Right ventricle myocardium superior (tissue), 1 donor: Measurements from ENCODE around the gene ZHX3. TPM values are rescaled to one million over a fixed set of nuclear protein-coding genes. Genes with fewer than 3 reads are reported as not detected.
A peak's percentile ranks its signal among the peaks of the same experiment; 100 is the strongest.

Source experiments
- ATAC-seq: fragments of 200-7000 bp; cut with Tn5 transposase; one replicate; pipeline ENCODE4 v1.9.1; 2020; ENCODE audit warnings: mild to moderate bottlenecking; ENCODE audit not compliant: poor library complexity
- DNase-seq: peaks from one replicate; pipeline ENCODE4 v3.0.0-alpha.2; 2020
- intact Hi-C: fragments of 100-400 bp; cut with DNase I; formaldehyde crosslinking; loops from one replicate; pipeline ENCODE4 v1.11.2; 2022
- total RNA-seq: library from RNA; stranded (reverse); fragmentation: NEBNext Ultra II Directional; extraction: Animal tissue kit (Norgen Biotek cat#: 25700); gene quantifications from one replicate; pipeline ENCODE4 v1.2.1, GENCODE V29; 2021
- donor health status: DM: no; HTN: yes; CAD: no; lungs with severe emphysema.

ZHX3 gene
- total RNA-seq, 1 donor from 2014 or later: 31.7 TPM

DNA sequence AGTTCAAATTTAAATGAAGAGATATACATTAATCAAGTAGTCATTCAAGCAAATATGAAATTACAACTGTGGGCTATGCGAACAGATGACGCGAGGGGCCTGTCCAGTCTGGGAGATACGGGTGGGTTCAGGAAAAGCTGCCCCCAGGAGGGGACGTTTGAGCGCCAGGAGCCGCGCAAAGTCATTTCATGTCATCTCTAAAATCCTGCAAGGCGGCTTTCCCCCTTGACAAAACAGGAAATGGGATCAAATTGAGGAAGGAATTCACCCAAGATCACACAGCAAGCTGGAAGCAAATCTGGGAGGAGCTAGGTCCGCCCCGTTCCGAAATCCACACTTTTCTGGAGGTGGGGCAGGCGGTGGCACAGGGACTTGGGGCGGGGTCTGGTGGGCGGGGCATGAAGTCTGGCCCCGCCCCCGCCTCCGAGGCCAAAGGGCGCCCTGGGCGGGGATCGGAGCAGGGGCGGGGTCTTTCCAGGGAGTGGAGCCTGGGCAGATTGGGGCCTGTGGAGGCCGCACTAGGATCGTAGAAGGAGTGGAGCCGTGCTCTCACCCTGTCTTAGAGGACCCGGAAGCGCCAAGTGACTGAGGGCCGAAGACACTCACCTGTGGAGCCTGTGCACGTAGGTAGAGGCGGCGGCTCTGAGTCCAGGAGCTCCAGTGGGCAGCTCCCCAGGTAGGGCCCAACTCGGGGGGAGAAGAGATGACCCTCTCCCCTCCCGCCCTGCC, 23.0 kb upstream of the ZHX3 start, which contains the start of gene LPIN3:
TSS of gene LPIN3 (plus strand) at position 495 of the 729 bp plus-strand sequence. CDS start 4,983 bp downstream, outside the sequence.
- DNase-seq: peak; percentile 93
- intact Hi-C loops: loop anchor here (1.0 to 5.0 kb wide), 2 partner anchors 72 to 167 kb away; no protein-coding TSS in a partner anchor
- ATAC-seq: peak; percentile 96

DNA sequence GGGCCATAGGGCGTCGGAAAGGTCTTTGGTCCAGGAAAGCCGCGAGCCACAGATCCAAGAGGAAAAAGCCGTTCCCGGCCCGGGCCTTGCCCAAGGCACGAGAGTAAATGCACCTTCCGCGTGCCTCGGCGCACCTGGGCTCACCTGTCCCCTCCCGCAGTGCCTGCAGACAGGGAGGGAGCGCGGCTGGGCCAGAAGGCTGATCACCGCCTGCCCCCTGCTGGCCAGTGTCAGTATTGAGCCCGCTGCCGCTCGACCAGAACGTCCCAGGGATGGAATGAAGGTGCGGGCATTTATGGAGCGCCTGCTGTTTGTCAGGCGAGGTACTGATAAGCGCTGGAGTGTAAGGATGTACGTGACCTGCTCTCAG, 22.4 kb upstream of the ZHX3 start:
- peak; percentile 89 for ATAC-seq
- peak; percentile 91 for DNase-seq
- intact Hi-C loops: loop anchor here (1.0 to 10.0 kb wide), 4 partner anchors 72 to 205 kb away; partner anchors contain the start of gene PLCG1

- DNase-seq (peak; percentile 3), ATAC-seq (no peak)
Observed at GRCh38 chr20:41336711-41337492, 19.4 kb upstream of the ZHX3 start.

GRCh38 chr20:41335591-41335990, 18.1 kb upstream of the ZHX3 start:
- intact Hi-C loops: loop anchor here (5.0 to 10.0 kb wide), 2 partner anchors 103 to 201 kb away; partner anchors contain the start of gene PLCG1
- ATAC-seq: no peak
- no peak for DNase-seq

More at GRCh38 chr20:41336711-41337492, 19.4 kb upstream of the ZHX3 start:
- intact Hi-C loops: loop anchor here (5.0 to 10.0 kb wide), 2 partner anchors 105 to 202 kb away; partner anchors contain the start of gene PLCG1

DNA sequence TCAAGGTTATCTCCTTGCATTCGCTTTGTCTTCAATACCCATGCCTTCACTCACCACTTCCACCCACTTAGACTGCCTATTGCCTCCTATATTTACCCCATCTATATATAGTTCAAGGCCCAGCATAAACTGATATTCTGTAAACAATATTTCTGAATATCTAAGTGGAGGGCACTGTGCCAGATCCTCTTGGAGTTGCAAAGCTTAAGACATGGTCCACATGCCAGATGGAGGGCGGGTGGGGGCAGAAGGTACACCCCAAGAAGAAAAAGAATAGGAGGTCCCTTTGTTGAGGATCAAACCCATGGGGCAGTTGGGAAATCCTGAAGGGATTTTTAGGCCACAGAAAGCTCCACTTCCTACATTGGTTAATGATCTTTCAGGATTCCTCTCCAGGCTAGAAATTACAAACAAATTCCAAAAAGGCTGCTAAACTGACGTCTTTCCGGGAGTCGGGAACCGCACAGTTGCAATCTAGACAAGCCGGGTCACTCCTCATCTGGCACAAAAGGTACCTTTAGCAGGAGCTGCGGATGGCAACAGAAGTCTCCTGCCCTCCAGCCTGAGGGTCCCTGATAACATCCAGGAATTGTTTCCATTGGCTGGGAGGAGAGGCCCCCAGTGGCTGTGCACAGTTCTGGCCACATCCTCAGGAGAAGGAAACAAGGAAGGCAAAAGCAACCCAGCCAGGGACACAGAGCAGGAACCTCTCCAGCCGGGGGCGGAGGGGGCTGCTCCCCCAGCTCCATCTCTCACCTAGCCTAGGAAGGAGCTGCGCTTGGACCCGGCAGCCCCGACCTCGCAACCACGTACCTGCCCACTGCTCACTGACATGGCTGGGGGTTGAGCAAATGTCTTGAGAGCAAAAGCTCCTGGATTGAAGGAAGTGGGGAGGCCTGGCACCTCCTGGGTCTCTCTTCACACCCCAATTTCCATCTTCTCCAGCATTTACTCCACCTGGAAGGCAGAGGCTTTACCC, 17.2 kb upstream of the ZHX3 start:
- DNase-seq (no peak), ATAC-seq (no peak)
- intact Hi-C loops: loop anchor here (5.0 to 10.0 kb wide), 2 partner anchors 102 to 200 kb away; partner anchors contain the start of gene PLCG1

DNA sequence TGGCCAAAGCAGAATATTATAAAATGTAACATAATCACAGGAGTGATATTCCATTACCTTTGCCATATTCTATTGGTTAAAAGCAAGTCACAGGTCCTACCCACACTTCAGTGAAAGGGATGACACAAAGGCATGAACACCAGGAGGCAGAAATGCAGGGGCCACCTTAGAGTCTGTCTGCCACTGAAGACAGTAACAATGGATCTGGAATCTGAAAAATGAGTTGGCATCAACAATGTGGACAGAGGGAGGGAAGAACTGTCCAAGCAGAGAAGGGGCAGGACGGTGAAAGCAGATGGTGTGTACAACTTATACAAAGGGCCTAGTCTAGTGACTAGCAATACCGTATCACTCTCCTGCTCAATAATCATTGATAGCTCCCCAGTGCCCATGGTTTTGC, 16.5 kb upstream of the ZHX3 start:
- intact Hi-C loops: loop anchor here (10.0 kb wide), 1 partner anchor 199 kb away; the partner anchor contains the start of gene PLCG1
- DNase-seq (no peak), ATAC-seq (no peak)

- DNase-seq (no peak), ATAC-seq (no peak)
- intact Hi-C loops: loop anchor here (10.0 kb wide), 1 partner anchor 197 kb away; the partner anchor contains the start of gene PLCG1
Observed at GRCh38 chr20:41331731-41332130, 14.2 kb upstream of the ZHX3 start.

DNA sequence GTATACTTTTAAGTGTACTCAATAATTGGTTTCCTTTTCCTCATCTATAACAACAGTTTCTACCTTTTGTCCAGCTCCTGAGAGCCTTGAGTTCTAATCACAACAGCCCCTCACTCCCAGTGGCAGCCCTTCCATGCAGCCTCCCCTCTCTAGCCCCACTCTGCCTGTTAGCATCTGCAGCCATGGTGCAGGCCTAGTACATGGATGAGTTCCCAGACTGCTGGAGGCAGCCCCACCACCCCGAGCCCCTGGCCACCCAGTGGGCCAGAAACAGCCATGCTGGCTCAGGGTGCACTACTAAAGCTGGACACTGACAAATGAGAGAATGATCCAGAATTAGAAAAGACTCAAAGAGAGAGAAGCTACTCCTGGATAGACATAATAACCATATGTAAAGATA, 13.4 kb upstream of the ZHX3 start:
- intact Hi-C loops: loop anchor here (10.0 kb wide), 1 partner anchor 196 kb away; the partner anchor contains the start of gene PLCG1
- ATAC-seq (no peak), DNase-seq (no peak)

- ATAC-seq (no peak), DNase-seq (no peak)
- intact Hi-C loops: loop anchor here (10.0 kb wide), 1 partner anchor 196 kb away; the partner anchor contains the start of gene PLCG1
Observed at GRCh38 chr20:41330343-41330720, 12.8 kb upstream of the ZHX3 start.

- peak; percentile 94 for ATAC-seq
- DNase-seq: peak; percentile 82
- intact Hi-C loops: loop anchor here (10.0 kb wide), 1 partner anchor 195 kb away; the partner anchor contains the start of gene PLCG1
Observed at GRCh38 chr20:41329435-41330342, 12.2 kb upstream of the ZHX3 start.

- intact Hi-C loops: no loop called here
- no peak for ATAC-seq
- DNase-seq: no peak
Observed at GRCh38 chr20:41327178-41327577, 9.6 kb upstream of the ZHX3 start.

DNA sequence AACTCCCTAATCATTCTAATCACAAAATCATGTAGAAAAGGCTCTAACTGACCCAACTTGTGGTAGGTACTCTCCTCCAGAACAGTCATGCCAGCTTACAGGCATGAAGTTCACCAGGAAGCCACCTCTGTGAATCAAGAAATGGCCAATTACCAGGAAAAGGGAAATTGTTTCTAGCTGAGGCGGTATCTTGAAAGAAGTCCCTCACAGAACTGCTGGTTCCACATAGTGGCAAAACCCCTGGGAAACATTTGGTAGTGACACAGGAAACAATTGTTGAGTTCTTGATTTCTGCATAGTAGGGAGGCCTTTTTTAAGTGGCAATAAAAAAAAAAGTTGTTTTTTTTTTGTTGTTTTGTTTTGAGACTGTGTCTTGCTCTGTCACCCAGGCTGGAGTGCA, 3.4 kb upstream of the ZHX3 start:
- ATAC-seq (no peak), DNase-seq (no peak)
- intact Hi-C loops: no loop called here

DNA sequence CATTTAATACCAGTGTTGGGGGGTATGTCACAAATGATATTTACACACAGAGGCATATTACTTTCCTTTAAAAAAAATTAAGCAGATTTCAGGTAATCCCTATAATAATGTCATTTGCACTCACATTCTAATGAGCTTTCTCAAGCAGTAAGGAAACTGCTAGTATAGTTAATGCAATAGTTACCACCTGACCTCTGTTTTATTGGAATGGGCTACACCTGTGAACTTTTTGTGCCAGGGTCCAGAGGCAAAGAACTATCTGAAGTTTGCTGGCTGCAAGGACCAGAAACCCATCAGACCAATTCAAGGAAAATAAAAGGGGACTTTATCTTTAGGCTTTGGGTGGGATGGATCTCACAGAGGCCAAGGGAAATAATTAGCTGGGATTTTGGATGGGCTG, 2.9 kb upstream of the ZHX3 start:
- intact Hi-C loops: no loop called here
- ATAC-seq: no peak
- no peak for DNase-seq

DNA sequence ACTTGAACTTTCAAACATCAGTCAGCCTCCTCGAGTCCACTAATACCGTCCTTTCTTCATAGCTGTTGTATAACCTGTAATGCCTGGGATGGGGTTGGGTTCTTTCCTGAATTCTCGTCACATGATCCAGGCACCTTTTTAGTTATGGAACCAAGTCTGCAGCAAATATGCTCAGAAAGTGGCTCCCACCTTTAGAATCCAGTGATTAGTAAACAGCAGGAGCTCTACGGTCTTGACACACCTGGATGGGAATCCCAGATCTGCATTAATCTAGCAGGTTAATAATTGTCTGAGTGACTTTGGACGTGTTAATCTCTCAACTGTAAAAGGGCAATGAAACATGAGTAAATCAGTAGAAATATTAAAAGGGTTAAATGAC, 729 bp upstream of the ZHX3 start:
- ATAC-seq: no peak
- intact Hi-C loops: no loop called here
- no peak for DNase-seq

- intact Hi-C loops: no loop called here
- peak; percentile 91 for DNase-seq
- peak; percentile 68 for ATAC-seq
Observed at GRCh38 chr20:41316602-41317545, 657 bp downstream of the ZHX3 start.

- no peak for DNase-seq
- no peak for ATAC-seq
- intact Hi-C loops: no loop called here
Observed at GRCh38 chr20:41316051-41316450, 1.5 kb downstream of the ZHX3 start.
